ENCODE results near the gene PRSS8. TPM values are rescaled to one million over a fixed set of nuclear protein-coding genes. Genes with fewer than 3 reads are reported as not detected.

PRSS8 gene
- total and polyA plus RNA-seq, 2 donors (not counting 3 experiments of a cell fraction or from before 2014, with no cell fraction given), result 0.12 TPM; not detected in 1

DNA sequence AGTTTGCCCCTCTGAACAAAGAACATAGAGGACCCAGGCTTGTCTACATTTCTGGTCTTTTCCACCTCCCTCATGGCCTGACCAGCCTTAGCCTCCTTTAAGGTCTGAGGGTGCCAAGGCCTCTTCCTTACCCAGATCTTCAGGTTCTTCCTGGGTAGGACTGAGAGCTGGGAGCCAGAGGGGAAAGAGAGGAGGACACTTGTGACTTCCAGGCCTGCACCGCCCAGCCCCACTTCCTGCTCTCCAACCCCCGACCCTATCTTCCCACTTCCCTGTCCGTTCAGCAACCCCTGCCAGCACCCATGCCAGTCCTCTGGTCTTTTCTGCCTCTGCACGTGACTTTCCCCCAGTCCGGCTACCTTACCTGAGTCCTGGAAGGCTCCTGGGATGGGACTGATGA lies 13.8 kb upstream of the PRSS8 start:
- intact Hi-C loops (cut with micrococcal nuclease) (no loop called here), dilution Hi-C loops (cut with MboI; ENCODE audit: extremely low pct_ligation_motif_present, low sequenced_read_pairs) (no loop called here)
- peaks cover 15 to 25% of the 10 kb centered on the region in 2 experiments for H3K27me3 ChIP-seq (ENCODE audit: control insufficient read depth in 2 of 2, insufficient read depth in 2 of 2, low read length in 2 of 2)
- no peak overlapping the region for H3K4me2 ChIP-seq (ENCODE audit: insufficient read depth, low read length)
- H3K9me1 ChIP-seq (replicated peaks; ENCODE audit: control insufficient read depth, extremely low read depth, insufficient read depth, low read length), result no peaks in the 10 kb centered on the region
- no peak overlapping the region for H3K27ac ChIP-seq (ENCODE audit: insufficient read depth, low read depth, low read length)
- no peak overlapping the region for H2AFZ ChIP-seq (ENCODE audit: low read depth, low read length)
- ChIA-PET CTCF (no interaction called here), POLR2A (no interaction called here)
- H3K9me3 ChIP-seq (replicated peaks; ENCODE audit: control insufficient read depth, insufficient read depth, low read length), result no peaks in the 10 kb centered on the region
- FAIRE-seq (no peak), DNase-seq (ENCODE audit: low read depth, low spot score) (no peak)
- H3K4me1 ChIP-seq (ENCODE audit: control insufficient read depth, extremely low read depth, insufficient read depth, low read length), result no peaks in the 10 kb centered on the region
- H3K36me3 ChIP-seq (ENCODE audit: control insufficient read depth in 2 of 2, extremely low read depth in 1 of 2, insufficient read depth in 2 of 2, low read length in 2 of 2), result no peaks in the 10 kb centered on the region
- no peak overlapping the region for H3K9ac ChIP-seq (replicated peaks; ENCODE audit: extremely low read depth, insufficient read depth, low read length)
- no peaks in the 10 kb centered on the region for H3K79me2 ChIP-seq (ENCODE audit: control insufficient read depth, insufficient read depth, low read length)
- BruUV-seq (replicated peaks), result no TSS peak
- no peak overlapping the region for H3K4me3 ChIP-seq (replicated peaks in 1 of 3; ENCODE audit: insufficient read depth in 1 of 3, low read depth in 1 of 3, low read length in 3 of 3)
- TF ChIP-seq JUN (IDR thresholded peaks at IDR 0.05; ENCODE audit: borderline replicate concordance, insufficient read depth, insufficient read length, low read depth) (no peak), GATA2 (IDR thresholded peaks at IDR 0.05; ENCODE audit: insufficient read depth, insufficient read length, low read depth, low read length) (no peak), POLR2A (IDR thresholded peaks at IDR 0.05; ENCODE audit: low read depth, low read length) (no peak), POLR2AphosphoS5 (IDR thresholded peaks at IDR 0.05; ENCODE audit: insufficient read depth, low read depth, low read length) (no peak)
- H4K20me1 ChIP-seq (replicated peaks; ENCODE audit: control insufficient read depth, extremely low read depth, insufficient read depth, low read length), result no peaks in the 10 kb centered on the region

- Histone ChIP-seq H3K9me1 (replicated peaks; ENCODE audit: control insufficient read depth, extremely low read depth, insufficient read depth, low read length) (no peaks in the 10 kb centered on the region), H4K20me1 (replicated peaks; ENCODE audit: control insufficient read depth, extremely low read depth, insufficient read depth, low read length) (no peaks in the 10 kb centered on the region), H2AFZ (ENCODE audit: low read depth, low read length) (no peak overlapping the region), H3K27ac (ENCODE audit: insufficient read depth, low read depth, low read length) (no peak overlapping the region), H3K4me2 (ENCODE audit: insufficient read depth, low read length) (no peak overlapping the region), H3K79me2 (ENCODE audit: control insufficient read depth, insufficient read depth, low read length) (no peaks in the 10 kb centered on the region), H3K9ac (replicated peaks; ENCODE audit: extremely low read depth, insufficient read depth, low read length) (no peak overlapping the region), H3K4me1 (ENCODE audit: control insufficient read depth, extremely low read depth, insufficient read depth, low read length) (no peaks in the 10 kb centered on the region), H3K27me3 (ENCODE audit: control insufficient read depth in 2 of 2, insufficient read depth in 2 of 2, low read length in 2 of 2) (peaks cover 15 to 25% of the 10 kb centered on the region in 2 experiments), H3K9me3 (replicated peaks; ENCODE audit: control insufficient read depth, insufficient read depth, low read length) (no peaks in the 10 kb centered on the region), H3K4me3 (replicated peaks in 1 of 3; ENCODE audit: insufficient read depth in 1 of 3, low read depth in 1 of 3, low read length in 3 of 3) (no peak overlapping the region), H3K36me3 (ENCODE audit: control insufficient read depth in 2 of 2, extremely low read depth in 1 of 2, insufficient read depth in 2 of 2, low read length in 2 of 2) (no peaks in the 10 kb centered on the region)
- intact Hi-C loops (cut with micrococcal nuclease), result no loop called here
- POLR2A ChIA-PET, result interaction anchor here (0.5 kb wide), 1 partner anchor 35 kb away, joined by 3 read pairs; no protein-coding TSS in a partner anchor
- no peak for TF ChIP-seq JUN (IDR thresholded peaks at IDR 0.05; ENCODE audit: borderline replicate concordance, insufficient read depth, insufficient read length, low read depth)
- no peak for TF ChIP-seq GATA2 (IDR thresholded peaks at IDR 0.05; ENCODE audit: insufficient read depth, insufficient read length, low read depth, low read length)
- no peak for TF ChIP-seq POLR2AphosphoS5 (IDR thresholded peaks at IDR 0.05; ENCODE audit: insufficient read depth, low read depth, low read length)
- no peak for TF ChIP-seq POLR2A (IDR thresholded peaks at IDR 0.05; ENCODE audit: low read depth, low read length)
- no peak for TF ChIP-seq CTCF (IDR thresholded peaks at IDR 0.05; ENCODE audit: extremely low read depth in 1 of 2, insufficient read depth in 1 of 2, low read depth in 1 of 2, low read length in 2 of 2)
- TF ChIP-seq FOS (IDR thresholded peaks at IDR 0.05; ENCODE audit: borderline replicate concordance, insufficient read depth, low read length), result no peak
- TF ChIP-seq MYC (IDR thresholded peaks at IDR 0.05; ENCODE audit: low read depth, low read length), result no peak
- TF ChIP-seq MAX (IDR thresholded peaks at IDR 0.05; ENCODE audit: insufficient read depth, insufficient read length), result no peak
- no peak for DNase-seq (ENCODE audit: low read depth, low spot score)
- FAIRE-seq, result no peak
- no TSS peak for BruUV-seq (replicated peaks)
- CTCF ChIA-PET, result interaction anchor here (0.9 kb wide), 1 partner anchor 234 kb away, joined by 3 read pairs; no protein-coding TSS in a partner anchor
- dilution Hi-C loops (cut with MboI; ENCODE audit: extremely low pct_ligation_motif_present, low sequenced_read_pairs), result no loop called here
These were observed 13.4 kb upstream of the PRSS8 start for GRCh38 chr16:31148896-31149295.

Data from endothelial cell of umbilical vein (primary cell).